ENCODE measurements around the gene MATCAP1. TPM values are rescaled to one million over a fixed set of nuclear protein-coding genes. Genes with fewer than 3 reads are reported as not detected.
A peak's percentile ranks its signal among the peaks of the same experiment; 100 is the strongest.

The MATCAP1 gene
- 68.5 and 83.5 TPM in 2 replicates for polyA plus RNA-seq (2012; rRNA removed)
- 9.5 and 20.4 TPM in 2 replicates for polyA plus RNA-seq (2012; cell fraction: cytosol; rRNA removed)
- polyA plus RNA-seq (2012; cell fraction: nucleus; rRNA removed), result 409 and 450 TPM in 2 replicates

DNA sequence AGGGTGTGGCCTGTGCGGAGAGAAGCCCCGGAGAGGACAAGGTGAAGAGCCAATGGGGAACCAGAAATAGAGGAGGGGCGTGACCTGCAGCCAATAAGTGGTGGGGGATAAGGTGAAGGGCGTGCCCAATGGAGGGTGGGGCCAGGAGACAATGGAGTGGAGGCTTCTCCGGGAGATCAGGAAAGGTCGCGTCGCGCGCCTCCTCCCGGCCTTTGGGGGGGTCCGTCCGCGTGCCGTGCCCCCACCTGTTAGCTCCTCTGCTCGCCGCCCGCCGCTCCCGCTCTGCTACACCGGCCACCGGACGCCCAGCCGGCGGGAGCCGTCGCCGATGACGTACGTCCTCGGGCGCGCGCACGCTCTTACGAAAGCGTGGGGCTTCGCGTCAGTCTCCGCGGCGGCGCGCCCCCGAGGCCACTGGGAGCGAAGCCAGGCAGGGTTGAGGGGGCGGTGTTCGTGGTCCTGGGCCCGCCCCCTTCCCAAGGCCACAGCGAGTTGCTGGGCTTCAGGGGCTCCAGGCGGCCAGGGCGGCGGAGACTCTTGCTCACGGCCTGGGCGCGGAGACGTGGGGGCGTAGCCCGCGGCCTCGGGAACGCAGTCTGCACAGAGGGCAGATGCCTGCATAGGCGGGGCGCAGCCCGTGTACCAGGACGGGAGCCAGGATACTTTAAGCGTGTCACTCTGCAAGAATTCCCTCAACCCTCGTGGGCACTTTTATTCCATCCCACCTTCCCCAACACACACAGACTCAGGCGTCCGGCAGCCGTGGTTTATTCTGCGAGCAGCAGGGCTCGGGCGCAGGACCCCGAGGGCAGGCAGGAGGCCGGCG, at the start of gene MATCAP1:
TSS of gene MATCAP1 (minus strand) at position 337 of the 826 bp plus-strand sequence. CDS start 3,353 bp downstream, outside the sequence.
- peak within 1 kb of the TSS; percentile 92 for H3K4me2 ChIP-seq
- DNase-seq, result peak; percentile 99
- peaks cover 21% of the 10 kb centered on the region for H3K79me2 ChIP-seq (ENCODE audit: insufficient read depth)
- H3K9me2 ChIP-seq, result no peaks in the 10 kb centered on the region
- peak within 1 kb of the TSS; percentile 96 for H3K9ac ChIP-seq
- TF ChIP-seq CTCF (IDR thresholded peaks at IDR 0.05) (no peak), NRF1 (IDR thresholded peaks at IDR 0.05; ENCODE audit: low read depth, low read length) (peak; percentile 26; the same call in 1 of the 2 replicates), MXI1 (IDR thresholded peaks at IDR 0.05; ENCODE audit: low read depth, low read length) (peak; percentile 68), FOXJ3 (CRISPR knock-in tag; IDR thresholded peaks at IDR 0.05) (0 out of 2 replicates have a peak, but pooled peaks have one; percentile 11), REST (IDR thresholded peaks at IDR 0.05; ENCODE audit: low read depth, low read length) (peak; percentile 39), FOXM1 (IDR thresholded peaks at IDR 0.05; ENCODE audit: low read depth) (no peak), SIN3A (IDR thresholded peaks at IDR 0.05; ENCODE audit: borderline replicate concordance, low read depth, low read length) (peak; percentile 30; the same call in 1 of the 2 replicates), POLR2AphosphoS5 (IDR thresholded peaks at IDR 0.05; ENCODE audit: low read depth, low read length) (peak; percentile 56; the same call in 1 of the 2 replicates), MAX (IDR thresholded peaks at IDR 0.05; ENCODE audit: low read depth) (peak; percentile 37; the same call in 1 of the 2 replicates), NFIC (IDR thresholded peaks at IDR 0.05; ENCODE audit: borderline replicate concordance) (peak; percentile 44; the same call in 1 of the 2 replicates), EZH2phosphoT487 (IDR thresholded peaks at IDR 0.05; ENCODE audit: borderline replicate concordance, low read depth) (no peak)
- TF ChIP-seq, protein P1, sequence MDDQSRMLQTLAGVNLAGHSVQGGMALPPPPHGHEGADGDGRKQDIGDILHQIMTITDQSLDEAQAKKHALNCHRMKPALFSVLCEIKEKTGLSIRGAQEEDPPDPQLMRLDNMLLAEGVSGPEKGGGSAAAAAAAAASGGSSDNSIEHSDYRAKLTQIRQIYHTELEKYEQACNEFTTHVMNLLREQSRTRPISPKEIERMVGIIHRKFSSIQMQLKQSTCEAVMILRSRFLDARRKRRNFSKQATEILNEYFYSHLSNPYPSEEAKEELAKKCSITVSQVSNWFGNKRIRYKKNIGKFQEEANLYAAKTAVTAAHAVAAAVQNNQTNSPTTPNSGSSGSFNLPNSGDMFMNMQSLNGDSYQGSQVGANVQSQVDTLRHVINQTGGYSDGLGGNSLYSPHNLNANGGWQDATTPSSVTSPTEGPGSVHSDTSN (IDR thresholded peaks at IDR 0.05), result peak; percentile 98
- TF ChIP-seq, protein P2, sequence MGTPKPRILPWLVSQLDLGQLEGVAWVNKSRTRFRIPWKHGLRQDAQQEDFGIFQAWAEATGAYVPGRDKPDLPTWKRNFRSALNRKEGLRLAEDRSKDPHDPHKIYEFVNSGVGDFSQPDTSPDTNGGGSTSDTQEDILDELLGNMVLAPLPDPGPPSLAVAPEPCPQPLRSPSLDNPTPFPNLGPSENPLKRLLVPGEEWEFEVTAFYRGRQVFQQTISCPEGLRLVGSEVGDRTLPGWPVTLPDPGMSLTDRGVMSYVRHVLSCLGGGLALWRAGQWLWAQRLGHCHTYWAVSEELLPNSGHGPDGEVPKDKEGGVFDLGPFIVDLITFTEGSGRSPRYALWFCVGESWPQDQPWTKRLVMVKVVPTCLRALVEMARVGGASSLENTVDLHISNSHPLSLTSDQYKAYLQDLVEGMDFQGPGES (IDR thresholded peaks at IDR 0.05; ENCODE audit: low read depth, low read length), result peak; percentile 72
- POLR2A ChIA-PET, result interaction anchor here (0.7 to 2.0 kb wide), 7 partner anchors 8 to 77 kb away, joined by 3 to 12 read pairs (median 5); partner anchors contain the start of genes HSF4 and NOL3
- peaks cover 36% of the 10 kb centered on the region for H3F3A ChIP-seq (replicated peaks; ENCODE audit: insufficient read depth)
- peaks cover 22 to 29% of the 10 kb centered on the region in 2 experiments for H3K4me1 ChIP-seq (ENCODE audit: control insufficient read depth in 1 of 2, insufficient read depth in 2 of 2, low read depth in 1 of 2, low read length in 1 of 2)
- no peaks in the 10 kb centered on the region for H3K9me3 ChIP-seq
- H3K27me3 ChIP-seq (ENCODE audit: insufficient read depth), result no peaks in the 10 kb centered on the region
- peak within 1 kb of the TSS; percentile 66; the same call in 1 of the 2 replicates for H2AFZ ChIP-seq (ENCODE audit: low read depth)
- H3K27ac ChIP-seq (ENCODE audit: low read depth in 2 of 2, low read length in 1 of 2), result peak within 1 kb of the TSS; percentile 92 to 97
- H4K20me1 ChIP-seq (ENCODE audit: insufficient read depth), result no peaks in the 10 kb centered on the region; the same call in none of the 2 replicates
- WGBS (ENCODE audit: low lambda C conversion rate), result under 1% methylated on average over 30 of the region's 77 CpGs
- CTCF ChIA-PET, result interaction anchor here (0.6 to 4.2 kb wide), 11 partner anchors 9 to 288 kb away, joined by 3 to 27 read pairs (median 6); partner anchors contain the start of gene NOL3
- H3K36me3 ChIP-seq (replicated peaks in 1 of 2; ENCODE audit: control insufficient read depth in 1 of 2, insufficient read depth in 2 of 2, low read length in 1 of 2), result no peaks in the 10 kb centered on the region
- H3K4me3 ChIP-seq (ENCODE audit: low read depth in 2 of 2, low read length in 1 of 2), result peak within 1 kb of the TSS; percentile 81 to 82

Data from SK-N-SH (cell line).